H1 (cell line): Measurements from ENCODE around the gene HOMER3. TPM values are rescaled to one million over a fixed set of nuclear protein-coding genes. Genes with fewer than 3 reads are reported as not detected.

Experiments used
- CTCF ChIA-PET: fragments of 300-600 bp; sonication (Branson Sonifier 250); formaldehyde crosslinking; loops from one replicate; lab custom pipeline; 2021; ENCODE audit not compliant: partially characterized antibody; lab: Charles Lee
- POLR2A ChIA-PET: fragments of 300-600 bp; sonication (Branson Sonifier 250); formaldehyde crosslinking; loops from one replicate; lab custom pipeline; 2021; ENCODE audit warnings: inconsistent platforms; ENCODE audit not compliant: partially characterized antibody; lab: Charles Lee
- DNase-seq, 2 experiments: peaks; one replicate each; pipeline versions ENCODE4 v3.0.0 to v3.0.0-alpha.2; 2010 to 2022; ENCODE audit warnings: low spot score in 2 of 2, low read depth in 1 of 2, mixed read lengths in 1 of 2
- FAIRE-seq: peaks from 2 replicates; lab custom pipeline; 2011; peaks lifted over from hg19 to GRCh38; lab: Jason Lieb, UNC
- H2AFZ ChIP-seq: 2 replicates; pipeline ENCODE4 v1.8.1; 2012; ENCODE audit warnings: low read length, inconsistent platforms
- H2AK5ac ChIP-seq: 2 replicates; pipeline ENCODE4 v1.6.1; 2013; ENCODE audit warnings: low read depth, low read length
- H2BK120ac ChIP-seq: replicated peaks from 2 replicates; pipeline ENCODE3; 2013; ENCODE audit warnings: low read depth, low read length, inconsistent platforms
- H2BK12ac ChIP-seq: 2 replicates; pipeline ENCODE4 v1.6.1; 2013; ENCODE audit warnings: low read depth, low read length
- H2BK15ac ChIP-seq: 2 replicates; pipeline ENCODE4 v1.6.1; 2013; ENCODE audit warnings: low read length
- H2BK20ac ChIP-seq: 2 replicates; pipeline ENCODE4 v1.6.1; 2013; ENCODE audit warnings: low read length
- H2BK5ac ChIP-seq: 2 replicates; pipeline ENCODE4 v1.6.1; 2013; ENCODE audit warnings: low read depth, low read length
- H3K14ac ChIP-seq: 2 replicates; pipeline ENCODE4 v1.6.1; 2013; ENCODE audit warnings: inconsistent platforms; ENCODE audit not compliant: insufficient read length
- H3K18ac ChIP-seq: 2 replicates; pipeline ENCODE4 v1.6.1; 2013; ENCODE audit warnings: low read length; ENCODE audit errors: extremely low read depth
- H3K23ac ChIP-seq: 2 replicates; pipeline ENCODE4 v1.6.1; 2013; ENCODE audit warnings: inconsistent platforms; ENCODE audit not compliant: insufficient read length
- H3K23me2 ChIP-seq: 2 replicates; pipeline ENCODE4 v1.6.1; 2013; ENCODE audit warnings: low read depth, low read length
- H3K27ac ChIP-seq: 2 replicates; pipeline ENCODE4 v1.6.1; 2011; ENCODE audit warnings: low read depth, low read length, inconsistent platforms
- H3K27me3 ChIP-seq, 4 experiments: replicated peaks in 1 of 4; 1 replicate in 1 of 4; 2 replicates in 3 of 4; pipeline versions ENCODE4 v1.6.1 to v1.8.1; 2011 to 2013; ENCODE audit warnings: low read length in 3 of 4, mild to moderate bottlenecking in 3 of 4, inconsistent platforms in 2 of 4, mixed read lengths in 2 of 4, moderate library complexity in 1 of 4; ENCODE audit not compliant: control insufficient read depth in 3 of 4, insufficient read depth in 3 of 4; ENCODE audit errors: extremely low read depth in 1 of 4
- H3K36me3 ChIP-seq, 4 experiments: 2 replicates each; pipeline versions ENCODE4 v1.6.1 to v1.8.1; 2011 to 2013; ENCODE audit warnings: mild to moderate bottlenecking in 4 of 4, low read length in 3 of 4, moderate library complexity in 2 of 4, control low read depth in 1 of 4, inconsistent platforms in 1 of 4; ENCODE audit not compliant: insufficient read depth in 4 of 4, control insufficient read depth in 2 of 4
- H3K4ac ChIP-seq: replicated peaks from 2 replicates; pipeline ENCODE3; 2013; ENCODE audit warnings: low read length, low read depth, mixed read lengths, inconsistent platforms; ENCODE audit not compliant: insufficient read length
- H3K4me1 ChIP-seq, 4 experiments: replicated peaks in 1 of 4; 1 replicate in 1 of 4; 2 replicates in 3 of 4; pipeline versions ENCODE4 v1.6.1 to v1.8.1; 2011 to 2013; ENCODE audit warnings: low read length in 3 of 4, inconsistent platforms in 2 of 4, mixed read lengths in 1 of 4; ENCODE audit not compliant: insufficient read depth in 4 of 4, control insufficient read depth in 3 of 4
- H3K4me2 ChIP-seq, 2 experiments: 2 replicates each; pipeline versions ENCODE4 v1.6.1 to v1.8.1; 2011 to 2013; ENCODE audit warnings: low read depth in 2 of 2, low read length in 2 of 2, control low read depth in 1 of 2, inconsistent platforms in 1 of 2, mild to moderate bottlenecking in 1 of 2; ENCODE audit not compliant: insufficient read depth in 1 of 2
- H3K4me3 ChIP-seq, 4 experiments: fragments of 200-600, 300-600 bp in 1 of 4; sonication (generic), shearing (Covaris generic), sonication (Bioruptor Twin) in 1 of 4; 2 replicates each; pipeline versions ENCODE4 v1.5.1 to v1.8.1; 2011 to 2016; ENCODE audit warnings: low read length in 4 of 4, low read depth in 3 of 4, control low read depth in 2 of 4, inconsistent platforms in 2 of 4, mild to moderate bottlenecking in 2 of 4, mixed read lengths in 1 of 4, moderate library complexity in 1 of 4; ENCODE audit not compliant: insufficient read depth in 2 of 4; ENCODE audit errors: extremely low read depth in 1 of 4
- H3K56ac ChIP-seq: replicated peaks from 2 replicates; pipeline ENCODE3; 2013; ENCODE audit warnings: low read depth, mild to moderate bottlenecking, mixed read lengths, low read length, inconsistent platforms; ENCODE audit not compliant: insufficient read length
- H3K79me1 ChIP-seq: 2 replicates; pipeline ENCODE4 v1.6.1; 2013; ENCODE audit warnings: low read depth, low read length, control low read depth
- H3K79me2 ChIP-seq, 2 experiments: 2 replicates each; pipeline versions ENCODE4 v1.6.1 to v1.8.1; 2012 to 2013; ENCODE audit warnings: low read length in 2 of 2, mild to moderate bottlenecking in 2 of 2, inconsistent platforms in 1 of 2; ENCODE audit not compliant: insufficient read depth in 2 of 2, control insufficient read depth in 1 of 2
- H3K9ac ChIP-seq, 4 experiments: replicated peaks in 1 of 4; 1 replicate in 1 of 4; 2 replicates in 3 of 4; pipeline versions ENCODE4 v1.6.1 to v1.8.1; 2011 to 2013; ENCODE audit warnings: low read depth in 3 of 4, low read length in 3 of 4, control low read depth in 2 of 4, mild to moderate bottlenecking in 2 of 4, moderate library complexity in 2 of 4, inconsistent platforms in 1 of 4; ENCODE audit errors: extremely low read depth in 1 of 4
- H3K9me3 ChIP-seq, 2 experiments: 2 replicates each; pipeline versions ENCODE4 v1.6.1 to v1.8.1; 2012 to 2013; ENCODE audit warnings: mild to moderate bottlenecking in 2 of 2, moderate library complexity in 2 of 2, control low read depth in 1 of 2, inconsistent platforms in 1 of 2, low read depth in 1 of 2, low read length in 1 of 2, mixed read lengths in 1 of 2; ENCODE audit not compliant: insufficient read depth in 2 of 2
- H4K20me1 ChIP-seq, 2 experiments: replicated peaks in 1 of 2; 2 replicates each; pipeline versions ENCODE3 to v1.8.1; 2011 to 2013; ENCODE audit warnings: inconsistent platforms in 2 of 2, low read length in 2 of 2, mild to moderate bottlenecking in 1 of 2; ENCODE audit not compliant: insufficient read depth in 2 of 2, control insufficient read depth in 1 of 2
- H4K5ac ChIP-seq: 2 replicates; pipeline ENCODE4 v1.6.1; 2013; ENCODE audit warnings: low read length, low read depth, mixed read lengths, inconsistent platforms; ENCODE audit not compliant: insufficient read length
- H4K8ac ChIP-seq: 2 replicates; pipeline ENCODE4 v1.8.0; 2013; ENCODE audit warnings: mild to moderate bottlenecking, moderate library complexity, low read length, inconsistent platforms; ENCODE audit not compliant: insufficient read depth; ENCODE audit errors: extremely low read depth
- H4K91ac ChIP-seq: replicated peaks from 2 replicates; pipeline ENCODE3; 2013; ENCODE audit warnings: low read length, mixed read lengths, inconsistent platforms; ENCODE audit not compliant: insufficient read length
- BACH1 ChIP-seq: IDR thresholded peaks from 2 replicates; pipeline ENCODE4 v1.6.1; 2012; ENCODE audit warnings: low read length, improper control_type of control experiment
- CHD2 ChIP-seq: IDR thresholded peaks from 2 replicates; pipeline ENCODE4 v1.6.1; 2012; ENCODE audit warnings: low read length, improper control_type of control experiment
- HDAC6 ChIP-seq: IDR thresholded peaks from one replicate; pipeline ENCODE4 v1.7.1; 2012; ENCODE audit warnings: low read depth, mild to moderate bottlenecking, inconsistent platforms, low read length, moderate library complexity
- KDM4A ChIP-seq: IDR thresholded peaks from one replicate; pipeline ENCODE4 v1.7.1; 2012; ENCODE audit warnings: low read depth, mild to moderate bottlenecking, moderate library complexity, low read length, inconsistent platforms; ENCODE audit not compliant: severe bottlenecking
- PHF8 ChIP-seq: fragments of 200-600 bp; sonication (generic); conservative IDR thresholded peaks from 2 replicates; pipeline ENCODE4 v1.7.1; 2012; ENCODE audit warnings: low read depth, mild to moderate bottlenecking, inconsistent platforms, low read length, moderate library complexity
- TBP ChIP-seq: IDR thresholded peaks from 2 replicates; pipeline ENCODE4 v1.6.1; 2011; ENCODE audit warnings: low read depth, low read length, improper control_type of control experiment
- YY1 ChIP-seq: IDR thresholded peaks from 2 replicates; pipeline ENCODE4 v1.6.1; 2011; ENCODE audit warnings: low read depth, mild to moderate bottlenecking, low read length
- WGBS, 2 experiments: shearing (Covaris generic) in 1 of 2; methylation state at CpG; one replicate each; pipeline versions ENCODE4 v1.1.6 to v1.1.7; 2013 to 2015; ENCODE audit warnings: low lambda C conversion rate in 2 of 2, mixed read lengths in 2 of 2, inconsistent platforms in 1 of 2, low coverage in 1 of 2, missing lambda C conversion rate in 1 of 2; ENCODE audit not compliant: insufficient replicate concordance in 2 of 2, insufficient coverage in 1 of 2, insufficient read length in 1 of 2; ENCODE audit errors: extremely low coverage in 1 of 2, missing lambda C conversion rate in 1 of 2; 5-methylcytosine and 5-hydroxymethylcytosine counted together
- polyA plus RNA-seq, 7 experiments: library from polyadenylated mRNA; depleted of rRNA in 3 of 7; stranded (reverse) in 5 of 7; unstranded in 2 of 7; fragments of >200 nt in 5 of 7; fragments of 200-250 nt in 2 of 7; gene quantifications; 1 replicate in 5 of 7; 2 replicates in 1 of 7; 4 replicates in 1 of 7; pipeline versions ENCODE4 v1.2.1 to v1.2.3, GENCODE V29; 2011 to 2013; ENCODE audit warnings: missing spikeins in 2 of 7, mixed read lengths in 2 of 7
- total RNA-seq: library from RNA; stranded (reverse); fragmentation: NEBNext Ultra II Directional; extraction: Animal tissue kit (Norgen Biotek cat#: 25700); gene quantifications from 2 replicates; pipeline ENCODE4 v1.2.1, GENCODE V29; 2021

HOMER3 gene
- total and polyA plus RNA-seq, 2 of the 8 experiments (the other 6 are each of a cell fraction or from before 2014, with no cell fraction given) = 28.3 to 41.6 TPM

DNA sequence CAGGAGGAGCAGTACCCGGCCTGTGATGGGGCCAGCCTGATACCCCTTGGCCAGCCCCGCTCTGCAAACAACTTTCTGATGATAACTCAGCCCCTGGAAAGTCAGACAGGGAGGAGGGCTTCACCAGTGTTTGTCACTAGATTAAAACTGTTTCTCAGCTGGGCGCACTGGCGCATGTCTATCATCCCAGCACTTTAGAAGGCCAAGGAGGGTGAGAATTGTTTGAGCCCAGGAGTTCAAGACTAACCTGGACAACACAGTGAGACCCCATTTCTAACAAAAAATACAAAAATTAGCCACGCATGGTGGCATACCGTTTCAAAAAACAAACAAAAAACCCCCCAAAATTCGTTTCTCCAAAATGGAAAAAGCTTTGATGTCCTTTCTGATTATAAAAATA, 39.5 kb downstream of the HOMER3 start:
- no peak overlapping the region for H3K56ac ChIP-seq
- DNase-seq (no peak), FAIRE-seq (no peak)
- no peak overlapping the region for H2AK5ac ChIP-seq
- no peak overlapping the region for H3K18ac ChIP-seq
- ChIA-PET CTCF (interaction anchor here (0.9 to 7.8 kb wide), 4 partner anchors 8 to 35 kb away, joined by 3 to 34 read pairs (median 3); partner anchors contain the start of genes COPE and DDX49), POLR2A (interaction anchor here (0.6 to 1.0 kb wide), 2 partner anchors 22 to 100 kb away, joined by 3 read pairs; no protein-coding TSS in a partner anchor)
- H4K5ac ChIP-seq = no peak overlapping the region
- H3K79me2 ChIP-seq = no peaks in the 10 kb centered on the region
- H3K4me3 ChIP-seq = no peak overlapping the region
- no peaks in the 10 kb centered on the region for H3K23me2 ChIP-seq
- no peak overlapping the region for H2BK20ac ChIP-seq
- H3K9ac ChIP-seq = no peak overlapping the region
- no peak overlapping the region for H3K4me2 ChIP-seq
- no peak overlapping the region for H2BK15ac ChIP-seq
- H3K23ac ChIP-seq = no peak overlapping the region
- H3K27me3 ChIP-seq = peaks cover 0 to 8% (median 6%) of the 10 kb centered on the region in 4 experiments; a peak in 4 of 7 replicates
- no peak overlapping the region for H2AFZ ChIP-seq
- no peak overlapping the region for H4K8ac ChIP-seq
- no peak overlapping the region for H2BK120ac ChIP-seq
- H3K79me1 ChIP-seq = no peaks in the 10 kb centered on the region
- H3K4me1 ChIP-seq = peaks cover 0 to 5% (median 0%) of the 10 kb centered on the region in 4 experiments; a peak in 1 of 7 replicates
- WGBS, 2 experiments = 87% methylated on average over 7 of the region's 7 CpGs; no CpG with 5 or more reads in 1 of the 2 experiments
- H3K27ac ChIP-seq = no peak overlapping the region
- peaks cover 5 to 11% of the 10 kb centered on the region in 2 experiments for H4K20me1 ChIP-seq
- H3K36me3 ChIP-seq = peaks cover 0 to 11% (median 0%) of the 10 kb centered on the region in 4 experiments; a peak in 3 of 8 replicates
- TF ChIP-seq CHD2 (no peak), PHF8 (no peak), YY1 (no peak), KDM4A (no peak), HDAC6 (no peak), BACH1 (no peak), TBP (no peak)
- H2BK12ac ChIP-seq = no peak overlapping the region
- H3K14ac ChIP-seq = no peak overlapping the region
- H4K91ac ChIP-seq = no peak overlapping the region
- H3K4ac ChIP-seq = no peak overlapping the region
- H2BK5ac ChIP-seq = no peak overlapping the region
- H3K9me3 ChIP-seq = no peaks in the 10 kb centered on the region
